DOHH2 (cell line): ENCODE measurements around the gene KAT6B.

Experiments used
- CTCF ChIP-seq: fragments of 200-600 bp; sonication (generic); IDR thresholded peaks from one replicate; pipeline ENCODE4 v1.5.1; 2014; ENCODE audit warnings: antibody characterized with exemption, mild to moderate bottlenecking, low read depth, low read length; ENCODE audit not compliant: poor library complexity, severe bottlenecking
- EZH2phosphoT487 ChIP-seq: fragments of 200-600 bp; sonication (generic); IDR thresholded peaks from 2 replicates; pipeline ENCODE4 v1.6.1; 2017; ENCODE audit warnings: borderline replicate concordance, mild to moderate bottlenecking, antibody characterized with exemption, low read length, moderate library complexity, mixed read lengths

- TF ChIP-seq CTCF (no peak), EZH2phosphoT487 (no peak)
Measured at GRCh38 chr10:74827045-74827441, 643 bp downstream of the KAT6B start.
